ENCODE data around the gene CHORDC1.

GRCh38 chr11:90252053-90252452 is 29.2 kb upstream of the CHORDC1 start:
- TF ChIP-seq POLR2A (IDR thresholded peaks at IDR 0.05) (no peak), CTCF (IDR thresholded peaks at IDR 0.05) (no peak)
